ENCODE measurements around the gene KCNQ2.

The KCNQ2 gene

DNA sequence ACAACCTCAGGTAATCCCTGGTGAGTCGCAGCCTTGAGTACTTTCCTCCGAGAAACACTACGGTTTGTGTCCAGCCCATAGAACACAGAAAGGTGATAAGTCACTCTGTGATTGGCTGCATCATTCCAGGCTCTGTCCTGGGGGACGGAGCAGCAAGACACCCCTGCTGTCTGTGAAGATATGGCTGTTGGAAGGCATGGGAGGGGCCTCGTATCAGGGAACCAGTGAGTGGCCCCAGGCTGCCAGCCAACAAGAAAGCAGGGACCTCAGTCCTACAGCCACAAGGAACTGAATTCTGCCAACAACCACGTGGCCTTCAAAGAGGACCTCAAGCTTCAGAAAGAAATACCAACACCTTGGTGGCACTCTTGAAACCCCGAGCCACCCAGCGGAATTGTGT, 32.8 kb upstream of the KCNQ2 start:
- ATAC-seq, result no peak
- TF ChIP-seq RARB (CRISPR knock-in tag; IDR thresholded peaks at IDR 0.05) (no peak), ZNF8 (CRISPR knock-in tag; IDR thresholded peaks at IDR 0.05) (no peak), SNAI2 (CRISPR knock-in tag; IDR thresholded peaks at IDR 0.05) (no peak)

GRCh38 chr20:63504642-63505041, 32.2 kb upstream of the KCNQ2 start:
- no peak for ATAC-seq
- TF ChIP-seq CREB5 (CRISPR knock-in tag; IDR thresholded peaks at IDR 0.05; ENCODE audit: low read depth) (no peak), RARB (CRISPR knock-in tag; IDR thresholded peaks at IDR 0.05) (no peak), POU6F1 (CRISPR knock-in tag; IDR thresholded peaks at IDR 0.05; ENCODE audit: borderline replicate concordance, low read depth) (no peak), ZFP3 (CRISPR knock-in tag; IDR thresholded peaks at IDR 0.05) (no peak), BACH2 (CRISPR knock-in tag; IDR thresholded peaks at IDR 0.05; ENCODE audit: borderline replicate concordance) (no peak), CSDC2 (CRISPR knock-in tag; IDR thresholded peaks at IDR 0.05) (no peak), ZNF565 (CRISPR knock-in tag; conservative IDR thresholded peaks at IDR 0.05; ENCODE audit: low read depth) (no peak), PPARA (CRISPR knock-in tag; IDR thresholded peaks at IDR 0.05; ENCODE audit: borderline replicate concordance) (no peak), ZNF8 (CRISPR knock-in tag; IDR thresholded peaks at IDR 0.05) (no peak), TOX (CRISPR knock-in tag; IDR thresholded peaks at IDR 0.05; ENCODE audit: borderline replicate concordance) (no peak), OSR1 (CRISPR knock-in tag; IDR thresholded peaks at IDR 0.05) (no peak), GLIS3 (CRISPR knock-in tag; IDR thresholded peaks at IDR 0.05) (no peak), ZC3H10 (CRISPR knock-in tag; IDR thresholded peaks at IDR 0.05) (no peak), PATZ1 (CRISPR knock-in tag; IDR thresholded peaks at IDR 0.05; ENCODE audit: borderline replicate concordance) (no peak), TCF4 (CRISPR knock-in tag; IDR thresholded peaks at IDR 0.05; ENCODE audit: borderline replicate concordance) (no peak)
- TF ChIP-seq, protein P1, sequence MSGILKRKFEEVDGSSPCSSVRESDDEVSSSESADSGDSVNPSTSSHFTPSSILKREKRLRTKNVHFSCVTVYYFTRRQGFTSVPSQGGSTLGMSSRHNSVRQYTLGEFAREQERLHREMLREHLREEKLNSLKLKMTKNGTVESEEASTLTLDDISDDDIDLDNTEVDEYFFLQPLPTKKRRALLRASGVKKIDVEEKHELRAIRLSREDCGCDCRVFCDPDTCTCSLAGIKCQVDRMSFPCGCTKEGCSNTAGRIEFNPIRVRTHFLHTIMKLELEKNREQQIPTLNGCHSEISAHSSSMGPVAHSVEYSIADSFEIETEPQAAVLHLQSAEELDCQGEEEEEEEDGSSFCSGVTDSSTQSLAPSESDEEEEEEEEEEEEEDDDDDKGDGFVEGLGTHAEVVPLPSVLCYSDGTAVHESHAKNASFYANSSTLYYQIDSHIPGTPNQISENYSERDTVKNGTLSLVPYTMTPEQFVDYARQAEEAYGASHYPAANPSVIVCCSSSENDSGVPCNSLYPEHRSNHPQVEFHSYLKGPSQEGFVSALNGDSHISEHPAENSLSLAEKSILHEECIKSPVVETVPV (CRISPR knock-in tag; IDR thresholded peaks at IDR 0.05), result no peak

- no peak for ATAC-seq
- no peak for TF ChIP-seq ARNTL (CRISPR knock-in tag; IDR thresholded peaks at IDR 0.05; ENCODE audit: borderline replicate concordance, low read depth)
- no peak for TF ChIP-seq ISL1 (CRISPR knock-in tag; IDR thresholded peaks at IDR 0.05)
- TF ChIP-seq CREB5 (CRISPR knock-in tag; IDR thresholded peaks at IDR 0.05; ENCODE audit: low read depth), result no peak
- TF ChIP-seq PATZ1 (CRISPR knock-in tag; IDR thresholded peaks at IDR 0.05; ENCODE audit: borderline replicate concordance), result no peak
- no peak for TF ChIP-seq POU6F1 (CRISPR knock-in tag; IDR thresholded peaks at IDR 0.05; ENCODE audit: borderline replicate concordance, low read depth)
- no peak for TF ChIP-seq CSDC2 (CRISPR knock-in tag; IDR thresholded peaks at IDR 0.05)
- TF ChIP-seq GLIS3 (CRISPR knock-in tag; IDR thresholded peaks at IDR 0.05), result no peak
- TF ChIP-seq SNAI2 (CRISPR knock-in tag; IDR thresholded peaks at IDR 0.05), result no peak
Measured at GRCh38 chr20:63503524-63503923, 31.1 kb upstream of the KCNQ2 start.

Data from SK-N-SH treated with all-trans-retinoic acid at 6 μM for 48 hours (cell line).